Glutamatergic neuron (in vitro differentiated cells): ENCODE results near the gene GABPB2. TPM values are rescaled to one million over a fixed set of nuclear protein-coding genes. Genes with fewer than 3 reads are reported as not detected.

Experiments
- DNase-seq: peaks from one replicate; pipeline ENCODE4 v3.0.0; 2022
- H3K27ac Mint-ChIP-seq: one replicate; pipeline ENCODE4 v1.8.0; 2020; ENCODE audit warnings: mild to moderate bottlenecking, mixed read lengths, inconsistent platforms; ENCODE audit not compliant: unreplicated experiment
- H3K27me3 Mint-ChIP-seq: one replicate; pipeline ENCODE4 v1.8.0; 2020; ENCODE audit warnings: mild to moderate bottlenecking, moderate library complexity, mixed read lengths, inconsistent platforms; ENCODE audit not compliant: unreplicated experiment
- H3K36me3 Mint-ChIP-seq: one replicate; pipeline ENCODE4 v1.8.0; 2020; ENCODE audit warnings: mild to moderate bottlenecking, mixed read lengths, inconsistent platforms; ENCODE audit not compliant: unreplicated experiment
- H3K4me1 Mint-ChIP-seq: one replicate; pipeline ENCODE4 v1.8.0; 2020; ENCODE audit warnings: mild to moderate bottlenecking, low read depth, mixed read lengths, inconsistent platforms; ENCODE audit not compliant: unreplicated experiment
- H3K4me3 Mint-ChIP-seq: one replicate; pipeline ENCODE4 v1.8.0; 2020; ENCODE audit warnings: mild to moderate bottlenecking, mixed read lengths, inconsistent platforms; ENCODE audit not compliant: unreplicated experiment
- H3K9me3 Mint-ChIP-seq: one replicate; pipeline ENCODE4 v1.8.0; 2020; ENCODE audit warnings: mild to moderate bottlenecking, moderate library complexity, mixed read lengths, inconsistent platforms; ENCODE audit not compliant: unreplicated experiment
- total RNA-seq: library from RNA; stranded (reverse); fragmentation: NEBNext Ultra II Directional; extraction: Animal tissue kit (Norgen Biotek cat#: 25700); gene quantifications from one replicate; pipeline ENCODE4 v1.2.1, GENCODE V29; 2021; ENCODE audit not compliant: unreplicated experiment
- TF ChIP-seq, protein P1 (sequence below): fragments of 200-600 bp; sonication (generic); IDR thresholded peaks from one replicate; pipeline ENCODE4 v1.5.0; 2021; ENCODE audit not compliant: partially characterized antibody, unreplicated experiment

The GABPB2 gene
- total RNA-seq, 1 donor from 2014 or later: 5.4 TPM

DNA sequence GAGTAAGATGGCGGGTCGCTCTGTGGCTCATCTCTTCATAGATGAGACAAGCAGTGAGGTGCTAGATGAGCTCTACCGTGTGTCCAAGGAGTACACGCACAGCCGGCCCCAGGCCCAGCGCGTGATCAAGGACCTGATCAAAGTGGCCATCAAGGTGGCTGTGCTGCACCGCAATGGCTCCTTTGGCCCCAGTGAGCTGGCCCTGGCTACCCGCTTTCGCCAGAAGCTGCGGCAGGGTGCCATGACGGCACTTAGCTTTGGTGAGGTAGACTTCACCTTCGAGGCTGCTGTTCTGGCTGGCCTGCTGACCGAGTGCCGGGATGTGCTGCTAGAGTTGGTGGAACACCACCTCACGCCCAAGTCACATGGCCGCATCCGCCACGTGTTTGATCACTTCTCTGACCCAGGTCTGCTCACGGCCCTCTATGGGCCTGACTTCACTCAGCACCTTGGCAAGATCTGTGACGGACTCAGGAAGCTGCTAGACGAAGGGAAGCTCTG, 88.2 kb downstream of the GABPB2 start:
- Mint-ChIP-seq H3K27me3 (no peaks in the 10 kb centered on the region), H3K4me3 (no peak overlapping the region), H3K9me3 (peaks cover 2% of the 10 kb centered on the region), H3K36me3 (no peaks in the 10 kb centered on the region), H3K4me1 (peaks cover 11% of the 10 kb centered on the region), H3K27ac (no peak overlapping the region)
- TF ChIP-seq, protein P1, sequence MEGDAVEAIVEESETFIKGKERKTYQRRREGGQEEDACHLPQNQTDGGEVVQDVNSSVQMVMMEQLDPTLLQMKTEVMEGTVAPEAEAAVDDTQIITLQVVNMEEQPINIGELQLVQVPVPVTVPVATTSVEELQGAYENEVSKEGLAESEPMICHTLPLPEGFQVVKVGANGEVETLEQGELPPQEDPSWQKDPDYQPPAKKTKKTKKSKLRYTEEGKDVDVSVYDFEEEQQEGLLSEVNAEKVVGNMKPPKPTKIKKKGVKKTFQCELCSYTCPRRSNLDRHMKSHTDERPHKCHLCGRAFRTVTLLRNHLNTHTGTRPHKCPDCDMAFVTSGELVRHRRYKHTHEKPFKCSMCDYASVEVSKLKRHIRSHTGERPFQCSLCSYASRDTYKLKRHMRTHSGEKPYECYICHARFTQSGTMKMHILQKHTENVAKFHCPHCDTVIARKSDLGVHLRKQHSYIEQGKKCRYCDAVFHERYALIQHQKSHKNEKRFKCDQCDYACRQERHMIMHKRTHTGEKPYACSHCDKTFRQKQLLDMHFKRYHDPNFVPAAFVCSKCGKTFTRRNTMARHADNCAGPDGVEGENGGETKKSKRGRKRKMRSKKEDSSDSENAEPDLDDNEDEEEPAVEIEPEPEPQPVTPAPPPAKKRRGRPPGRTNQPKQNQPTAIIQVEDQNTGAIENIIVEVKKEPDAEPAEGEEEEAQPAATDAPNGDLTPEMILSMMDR: no peak
- DNase-seq: no peak

DNA sequence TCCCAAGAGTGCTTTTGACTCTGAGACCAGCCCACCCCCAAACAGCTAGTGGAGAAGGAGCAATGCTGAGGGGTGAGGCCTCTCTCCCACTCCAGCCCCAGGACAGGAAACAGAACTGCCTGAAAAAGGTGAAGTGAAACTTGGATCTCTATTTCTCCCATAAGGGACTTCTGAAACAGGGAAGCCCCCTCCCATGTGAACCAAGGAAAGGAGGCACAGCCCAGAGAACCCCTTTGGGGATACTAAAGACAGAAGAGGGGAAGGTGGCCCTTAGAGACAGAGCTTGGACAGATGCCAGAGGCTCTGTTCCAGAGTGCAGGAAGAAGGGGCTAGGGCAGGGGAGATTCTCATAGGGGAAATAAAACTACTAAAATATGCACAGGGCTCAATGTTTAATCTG, 88.8 kb downstream of the GABPB2 start:
- Mint-ChIP-seq H3K36me3 (no peaks in the 10 kb centered on the region), H3K4me3 (no peak overlapping the region), H3K4me1 (peaks cover 11% of the 10 kb centered on the region), H3K27me3 (no peaks in the 10 kb centered on the region), H3K27ac (no peak overlapping the region), H3K9me3 (peaks cover 2% of the 10 kb centered on the region)
- DNase-seq: no peak
- TF ChIP-seq, protein P1: no peak

- peak overlapping the region; percentile 96 for H3K27ac Mint-ChIP-seq
- peaks cover 8% of the 10 kb centered on the region for H3K4me1 Mint-ChIP-seq
- H3K4me3 Mint-ChIP-seq: peak overlapping the region; percentile 99
- no peak for DNase-seq
- peaks cover 5% of the 10 kb centered on the region for H3K27me3 Mint-ChIP-seq
- peaks cover 12% of the 10 kb centered on the region for H3K9me3 Mint-ChIP-seq
- H3K36me3 Mint-ChIP-seq: no peaks in the 10 kb centered on the region
- TF ChIP-seq, protein P1: no peak
These were observed 94.2 kb downstream of the GABPB2 start for GRCh38 chr1:151164732-151165280.

DNA sequence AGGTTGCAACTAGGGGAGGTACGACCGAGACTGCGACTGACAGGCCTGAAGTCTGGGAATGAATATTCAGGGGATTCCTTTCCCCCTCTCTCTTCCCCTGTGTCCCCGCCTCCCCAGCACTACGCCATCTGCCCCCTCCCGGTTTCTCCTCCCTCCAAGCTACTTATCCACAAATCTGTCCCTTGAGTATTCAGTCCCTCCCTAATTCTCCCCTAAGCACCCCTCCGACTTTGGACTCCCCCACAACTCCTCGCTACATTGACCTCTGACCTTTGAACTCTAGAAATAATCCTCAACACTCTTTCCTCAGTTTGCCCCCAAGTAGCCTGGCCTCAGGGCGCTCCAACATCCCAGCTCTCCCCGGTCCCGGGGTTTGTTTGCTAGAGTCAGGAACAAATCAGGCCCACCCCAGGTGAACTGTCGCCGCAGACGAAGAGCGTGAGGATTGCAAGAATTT, 94.7 kb downstream of the GABPB2 start:
- TF ChIP-seq, protein P1: no peak
- Mint-ChIP-seq H3K4me1 (peaks cover 8% of the 10 kb centered on the region), H3K27ac (peak overlapping the region; percentile 96), H3K4me3 (peak overlapping the region; percentile 99), H3K27me3 (peaks cover 5% of the 10 kb centered on the region), H3K36me3 (no peaks in the 10 kb centered on the region), H3K9me3 (peaks cover 12% of the 10 kb centered on the region)
- DNase-seq: peak; percentile 49

DNA sequence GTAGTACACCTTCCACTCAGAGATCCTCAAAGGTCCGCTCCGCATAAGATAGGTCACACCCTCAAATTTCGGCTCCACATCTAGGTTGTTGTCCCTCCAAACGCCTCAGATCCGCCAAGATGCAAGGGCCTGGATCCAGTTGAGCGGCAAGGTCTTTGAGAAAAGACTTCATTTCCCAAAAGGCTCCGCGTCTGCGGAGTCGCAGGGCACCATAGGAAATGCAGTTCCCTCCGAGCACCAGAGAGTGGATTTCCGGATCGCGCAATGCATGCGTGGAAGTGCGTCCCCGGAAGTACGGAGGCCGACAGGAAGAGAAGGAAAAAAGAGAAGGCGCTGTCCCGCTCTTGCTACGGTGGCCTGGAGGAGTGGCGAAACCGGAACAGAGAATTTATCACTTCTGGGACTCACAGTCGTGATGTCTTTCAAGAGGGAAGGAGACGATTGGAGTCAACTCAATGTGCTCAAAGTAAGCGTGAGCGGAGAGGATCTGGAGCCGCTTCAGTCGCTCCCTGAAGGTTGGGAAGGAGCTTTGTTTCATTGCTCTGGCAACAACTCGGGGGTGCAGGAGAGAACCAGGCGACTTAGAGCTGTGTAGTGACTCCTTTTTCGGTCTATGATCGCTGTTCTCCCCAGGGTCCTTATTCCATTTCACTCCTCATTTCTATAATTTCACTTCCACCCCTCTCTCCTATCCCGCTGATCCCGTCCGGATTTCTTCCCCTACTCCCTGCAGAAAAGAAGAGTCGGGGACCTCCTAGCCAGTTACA, 95.4 kb downstream of the GABPB2 start, which contains the start of the genes LYSMD1 and SCNM1:
TSS of gene LYSMD1 (minus strand) at position 165 of the 767 bp plus-strand sequence. CDS start 644 bp downstream, outside the sequence.
TSS of gene SCNM1 (plus strand) at position 407 of the 767 bp plus-strand sequence. CDS start at position 416, 9 bp downstream.
- TF ChIP-seq, protein P1: no peak
- peak; percentile 90 for DNase-seq
- Mint-ChIP-seq H3K36me3 (no peaks in the 10 kb centered on the region), H3K27me3 (peaks cover 5% of the 10 kb centered on the region), H3K9me3 (peaks cover 12% of the 10 kb centered on the region), H3K27ac (peak within 1 kb of the TSS; percentile 96), H3K4me3 (peak within 1 kb of the TSS; percentile 99), H3K4me1 (peaks cover 8% of the 10 kb centered on the region)
